Choroid plexus epithelial cell (primary cell): Measurements from ENCODE around the gene RNF17.
"Not testable (repeated sequence)": the region's sequence is repeated elsewhere in the genome, so short reads cannot be mapped to it uniquely, and the experiment has no call there.

Experiments
- DNase-seq: peaks from one replicate; pipeline ENCODE4 v3.0.0-alpha.2; 2010; ENCODE audit warnings: low read depth
- H3K4me3 ChIP-seq: 2 replicates; pipeline ENCODE4 v1.5.1; 2011; ENCODE audit warnings: low read depth, mild to moderate bottlenecking, control low read depth, low read length, moderate library complexity
- CTCF ChIP-seq: conservative IDR thresholded peaks from 2 replicates; pipeline ENCODE4 v1.5.1; 2011; ENCODE audit warnings: low read depth, mild to moderate bottlenecking, control low read depth, inconsistent platforms, low read length, moderate library complexity

The RNF17 gene

DNA sequence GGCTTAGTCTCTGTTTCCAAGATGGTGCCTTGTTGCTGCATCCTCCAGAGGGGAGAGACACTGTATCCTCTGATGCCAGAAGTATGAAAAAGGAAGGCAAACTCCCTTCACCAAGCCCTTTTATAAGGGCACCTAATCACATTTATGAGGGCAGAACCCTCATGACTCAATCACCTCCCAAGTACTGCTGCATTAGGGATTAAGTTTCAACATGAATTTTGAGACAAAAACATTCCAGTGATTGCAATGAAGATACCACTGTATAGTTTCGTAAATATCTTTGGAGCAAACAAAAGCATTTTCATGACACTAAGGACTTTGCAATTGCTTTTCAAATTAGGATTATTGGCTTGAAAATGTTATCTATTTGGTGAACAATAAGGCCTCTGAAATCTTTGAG is 63.8 kb downstream of the RNF17 start:
- TF ChIP-seq CTCF = no peak
- no peak for DNase-seq
- no peak overlapping the region for H3K4me3 ChIP-seq

DNA sequence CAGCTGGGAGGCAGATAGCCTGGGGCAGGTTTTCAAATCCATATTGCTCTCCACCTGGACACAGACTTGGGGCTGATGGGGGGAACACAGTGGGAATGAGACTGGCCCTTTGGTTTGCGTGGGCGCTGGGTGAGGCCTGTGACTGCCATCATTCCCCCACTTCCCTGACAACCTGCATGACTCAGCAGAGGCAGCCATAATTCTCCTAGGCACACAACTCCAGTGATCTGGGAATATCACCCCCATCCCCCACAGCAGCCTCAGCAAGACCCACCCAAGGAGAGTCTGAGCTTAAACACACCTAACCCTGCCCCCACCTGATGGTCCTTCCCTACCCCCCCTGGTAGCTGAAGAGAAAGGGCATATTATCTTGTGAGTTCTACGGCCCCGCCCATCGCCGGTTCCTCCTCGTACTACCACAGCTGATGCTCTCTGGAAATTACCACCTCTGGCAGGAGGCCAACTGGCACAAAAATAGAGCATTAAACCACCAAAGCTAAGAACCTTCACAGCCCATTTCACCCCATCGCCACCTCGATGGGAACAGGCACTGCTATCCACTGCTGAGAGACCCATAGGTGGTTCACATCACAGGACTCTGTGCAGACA is 71.0 kb downstream of the RNF17 start:
- no peak for TF ChIP-seq CTCF
- no peak overlapping the region for H3K4me3 ChIP-seq
- no peak for DNase-seq

DNA sequence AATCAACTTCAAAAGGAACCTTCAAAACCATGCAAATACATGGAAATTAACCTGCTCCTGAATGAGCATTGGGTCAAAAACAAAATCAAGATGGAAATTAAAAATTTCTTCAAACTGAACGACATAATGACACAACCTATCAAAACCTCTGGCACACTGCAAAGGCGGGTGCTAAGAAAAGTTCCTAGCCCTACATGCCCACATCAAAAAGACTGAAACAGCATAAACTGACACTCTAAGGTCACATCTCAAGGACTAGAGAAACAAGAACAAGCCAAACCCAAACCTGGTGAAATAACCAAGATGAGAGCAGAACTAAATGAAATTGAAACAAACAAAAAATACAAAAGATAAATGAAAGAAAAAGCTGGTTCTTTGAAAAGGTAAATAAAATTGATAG is 73.6 kb downstream of the RNF17 start:
- DNase-seq, H3K4me3 ChIP-seq: not testable (repeated sequence)

DNA sequence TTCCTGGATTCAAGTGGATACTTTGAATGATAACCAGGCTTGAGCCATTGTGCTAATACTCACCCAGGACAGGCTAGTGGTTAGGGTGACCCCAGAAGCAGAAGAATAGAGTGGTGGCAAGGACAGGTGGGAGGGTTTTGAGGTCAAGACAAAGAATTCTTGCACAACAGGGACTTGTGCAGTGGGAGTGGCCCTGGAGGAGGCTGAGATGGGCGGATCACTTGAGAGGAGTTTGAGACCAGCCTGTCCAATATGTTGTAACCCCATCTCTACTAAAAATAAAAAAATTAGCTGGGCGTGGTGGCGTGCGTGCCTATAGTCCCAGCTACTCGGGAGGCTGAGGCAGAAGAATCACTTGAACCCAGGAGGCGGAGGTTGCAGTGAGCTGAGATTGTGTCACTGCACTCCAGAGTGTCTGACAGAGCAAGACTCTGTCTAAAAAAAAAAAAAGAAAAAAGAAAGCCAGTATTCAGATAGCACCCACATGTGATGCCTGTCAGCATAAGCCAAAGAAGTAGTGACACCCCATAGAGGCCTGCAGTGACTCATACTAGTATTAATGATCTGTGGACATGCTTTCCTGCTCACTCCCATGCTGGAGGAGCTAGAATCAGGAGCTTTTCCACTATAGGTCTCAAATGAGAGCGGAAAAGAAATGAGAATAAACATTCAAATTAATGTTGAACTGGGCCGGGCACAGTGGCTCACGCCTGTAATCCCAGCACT is 78.7 kb downstream of the RNF17 start:
- no peak overlapping the region for H3K4me3 ChIP-seq
- no peak for DNase-seq
- no peak for TF ChIP-seq CTCF

GRCh38 chr13:24851546-24851945 is 87.6 kb downstream of the RNF17 start:
- TF ChIP-seq CTCF = no peak
- H3K4me3 ChIP-seq = no peak overlapping the region
- peak; percentile 35 for DNase-seq

GRCh38 chr13:24854311-24854710 is 90.3 kb downstream of the RNF17 start:
- H3K4me3 ChIP-seq = no peak overlapping the region
- peak; percentile 15 for DNase-seq
- no peak for TF ChIP-seq CTCF

DNA sequence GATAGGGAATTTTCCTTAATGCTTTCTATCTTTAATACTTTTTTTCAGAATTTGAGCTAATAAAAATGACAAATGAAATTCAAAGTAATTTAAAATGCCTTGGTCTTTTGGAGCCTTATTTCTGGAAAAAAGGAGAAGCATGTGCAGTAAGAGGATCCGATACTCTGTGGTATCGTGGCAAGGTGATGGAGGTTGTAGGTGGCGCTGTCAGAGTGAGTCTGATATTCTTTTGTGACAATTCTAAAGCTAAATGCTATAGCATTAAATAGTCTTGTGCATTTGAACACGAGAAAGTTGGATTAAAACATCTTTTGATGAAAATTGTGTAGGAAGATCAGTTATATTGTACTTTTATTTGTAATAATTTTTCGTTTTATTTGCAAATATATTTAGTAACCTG is 95.0 kb downstream of the RNF17 start:
- TF ChIP-seq CTCF = no peak
- DNase-seq = no peak

More for the DNA sequence above, 95.0 kb downstream of the RNF17 start:
- H3K4me3 ChIP-seq = no peak overlapping the region
